Panc1 (cell line): ENCODE data around the gene LEKR1.

ENCODE experiments used
- CTCF ChIP-seq: fragments of 450-650 bp; IDR thresholded peaks from 2 replicates; pipeline ENCODE4 v1.5.1; 2017; ENCODE audit warnings: mild to moderate bottlenecking
- POLR2AphosphoS5 ChIP-seq: IDR thresholded peaks from 2 replicates; pipeline ENCODE4 v1.6.1; 2012; ENCODE audit warnings: mild to moderate bottlenecking, low read depth, low read length, moderate library complexity
- TF ChIP-seq, protein P1 (sequence below), 2 experiments: IDR thresholded peaks; 2 replicates each; pipeline ENCODE4 v1.6.1; 2011 to 2012; ENCODE audit warnings: low read depth in 2 of 2, control low read depth in 1 of 2, low read length in 1 of 2, mild to moderate bottlenecking in 1 of 2, moderate library complexity in 1 of 2; ENCODE audit not compliant: insufficient read depth in 1 of 2

GRCh38 chr3:156803952-156804741 lies 22.0 kb upstream of the LEKR1 start:
- TF ChIP-seq, protein P1, sequence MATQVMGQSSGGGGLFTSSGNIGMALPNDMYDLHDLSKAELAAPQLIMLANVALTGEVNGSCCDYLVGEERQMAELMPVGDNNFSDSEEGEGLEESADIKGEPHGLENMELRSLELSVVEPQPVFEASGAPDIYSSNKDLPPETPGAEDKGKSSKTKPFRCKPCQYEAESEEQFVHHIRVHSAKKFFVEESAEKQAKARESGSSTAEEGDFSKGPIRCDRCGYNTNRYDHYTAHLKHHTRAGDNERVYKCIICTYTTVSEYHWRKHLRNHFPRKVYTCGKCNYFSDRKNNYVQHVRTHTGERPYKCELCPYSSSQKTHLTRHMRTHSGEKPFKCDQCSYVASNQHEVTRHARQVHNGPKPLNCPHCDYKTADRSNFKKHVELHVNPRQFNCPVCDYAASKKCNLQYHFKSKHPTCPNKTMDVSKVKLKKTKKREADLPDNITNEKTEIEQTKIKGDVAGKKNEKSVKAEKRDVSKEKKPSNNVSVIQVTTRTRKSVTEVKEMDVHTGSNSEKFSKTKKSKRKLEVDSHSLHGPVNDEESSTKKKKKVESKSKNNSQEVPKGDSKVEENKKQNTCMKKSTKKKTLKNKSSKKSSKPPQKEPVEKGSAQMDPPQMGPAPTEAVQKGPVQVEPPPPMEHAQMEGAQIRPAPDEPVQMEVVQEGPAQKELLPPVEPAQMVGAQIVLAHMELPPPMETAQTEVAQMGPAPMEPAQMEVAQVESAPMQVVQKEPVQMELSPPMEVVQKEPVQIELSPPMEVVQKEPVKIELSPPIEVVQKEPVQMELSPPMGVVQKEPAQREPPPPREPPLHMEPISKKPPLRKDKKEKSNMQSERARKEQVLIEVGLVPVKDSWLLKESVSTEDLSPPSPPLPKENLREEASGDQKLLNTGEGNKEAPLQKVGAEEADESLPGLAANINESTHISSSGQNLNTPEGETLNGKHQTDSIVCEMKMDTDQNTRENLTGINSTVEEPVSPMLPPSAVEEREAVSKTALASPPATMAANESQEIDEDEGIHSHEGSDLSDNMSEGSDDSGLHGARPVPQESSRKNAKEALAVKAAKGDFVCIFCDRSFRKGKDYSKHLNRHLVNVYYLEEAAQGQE (IDR thresholded peaks at IDR 0.05; ENCODE audit: insufficient read depth in 1 of 2, low read depth in 2 of 2, low read length in 1 of 2), result no peak
- TF ChIP-seq CTCF, result no peak
- no peak for TF ChIP-seq POLR2AphosphoS5
